Measurements from ENCODE around the gene CLIC3. TPM values are rescaled to one million over a fixed set of nuclear protein-coding genes. Genes with fewer than 3 reads are reported as not detected.

The CLIC3 gene
- total and polyA plus RNA-seq, 2 donors (not counting 1 experiment from before 2014, with no cell fraction given), result 1.1 to 1.9 TPM

GRCh38 chr9:136979769-136980587, 16.4 kb downstream of the CLIC3 start:
- TF ChIP-seq CTCF (IDR thresholded peaks at IDR 0.05), result no peak
- no peak for TF ChIP-seq EZH2 (IDR thresholded peaks at IDR 0.05; ENCODE audit: borderline replicate concordance, insufficient read depth, low read depth, low read length, poor library complexity, severe bottlenecking)
- Histone ChIP-seq H3K9ac (ENCODE audit: low read length) (no peak overlapping the region), H3K4me2 (replicated peaks; ENCODE audit: low read depth, low read length, poor library complexity, severe bottlenecking) (no peak overlapping the region), H3K4me3 (ENCODE audit: control extremely low read depth in 1 of 5, extremely low read depth in 1 of 5, insufficient read depth in 1 of 5, low read depth in 2 of 5, low read length in 4 of 5) (no peak overlapping the region), H3K4me1 (ENCODE audit: control insufficient read depth in 2 of 2, insufficient read depth in 2 of 2, low read length in 2 of 2) (peaks cover 6 to 11% of the 10 kb centered on the region in 2 donors), H4K20me1 (ENCODE audit: control insufficient read depth, insufficient read depth, low read length, poor library complexity, severe bottlenecking) (no peaks in the 10 kb centered on the region), H3K27ac (ENCODE audit: low read length in 2 of 2) (no peak overlapping the region), H3K27me3 (replicated peaks in 1 of 4; ENCODE audit: control extremely low read depth in 1 of 4, control insufficient read depth in 3 of 4, insufficient read depth in 4 of 4, low read length in 3 of 4) (peaks cover 0 to 76% (median 17%) of the 10 kb centered on the region in 4 experiments), H3K36me3 (replicated peaks in 1 of 2; ENCODE audit: control extremely low read depth in 1 of 2, control insufficient read depth in 1 of 2, extremely low read depth in 1 of 2, insufficient read depth in 2 of 2, low read length in 1 of 2) (no peaks in the 10 kb centered on the region), H3K79me2 (ENCODE audit: control insufficient read depth, insufficient read depth, low read length) (no peaks in the 10 kb centered on the region), H3K9me3 (ENCODE audit: control extremely low read depth in 1 of 3, control insufficient read depth in 2 of 3, insufficient read depth in 1 of 3, low read length in 2 of 3) (peaks cover 0 to 13% (median 0%) of the 10 kb centered on the region in 3 donors), H2AFZ (ENCODE audit: insufficient read depth, low read depth, low read length, poor library complexity, severe bottlenecking) (no peak overlapping the region)
- peaks cover 7% of the 10 kb centered on the region for H3K4me1 Mint-ChIP-seq
- WGBS (ENCODE audit: insufficient coverage), result 86% methylated on average over 25 of the region's 26 CpGs
- DNase-seq (no peak), ATAC-seq (ENCODE audit: low read depth) (no peak)
- H3K27ac Mint-ChIP-seq, result no peak overlapping the region
- H3K4me3 Mint-ChIP-seq, result no peak overlapping the region
- CTCF ChIA-PET, result no interaction called here
- H3K9me3 Mint-ChIP-seq (ENCODE audit: insufficient read depth), result no peaks in the 10 kb centered on the region
- intact Hi-C loops (cut with micrococcal nuclease), result no loop called here
- POLR2A ChIA-PET, result no interaction called here
- peaks cover 19% of the 10 kb centered on the region for H3K27me3 Mint-ChIP-seq

- DNase-seq (no peak), ATAC-seq (ENCODE audit: low read depth) (no peak)
- Histone ChIP-seq H3K27ac (ENCODE audit: low read length in 2 of 2) (no peak overlapping the region), H3K27me3 (replicated peaks in 1 of 4; ENCODE audit: control extremely low read depth in 1 of 4, control insufficient read depth in 3 of 4, insufficient read depth in 4 of 4, low read length in 3 of 4) (peaks cover 0 to 66% (median 10%) of the 10 kb centered on the region in 4 experiments), H3K4me2 (replicated peaks; ENCODE audit: low read depth, low read length, poor library complexity, severe bottlenecking) (no peak overlapping the region), H3K79me2 (ENCODE audit: control insufficient read depth, insufficient read depth, low read length) (no peaks in the 10 kb centered on the region), H3K4me1 (ENCODE audit: control insufficient read depth in 2 of 2, insufficient read depth in 2 of 2, low read length in 2 of 2) (peaks cover 3 to 5% of the 10 kb centered on the region in 2 donors), H3K9ac (ENCODE audit: low read length) (no peak overlapping the region), H2AFZ (ENCODE audit: insufficient read depth, low read depth, low read length, poor library complexity, severe bottlenecking) (no peak overlapping the region), H3K4me3 (ENCODE audit: control extremely low read depth in 1 of 5, extremely low read depth in 1 of 5, insufficient read depth in 1 of 5, low read depth in 2 of 5, low read length in 4 of 5) (no peak overlapping the region), H4K20me1 (ENCODE audit: control insufficient read depth, insufficient read depth, low read length, poor library complexity, severe bottlenecking) (no peaks in the 10 kb centered on the region), H3K9me3 (ENCODE audit: control extremely low read depth in 1 of 3, control insufficient read depth in 2 of 3, insufficient read depth in 1 of 3, low read length in 2 of 3) (peaks cover 0 to 13% (median 0%) of the 10 kb centered on the region in 3 donors), H3K36me3 (replicated peaks in 1 of 2; ENCODE audit: control extremely low read depth in 1 of 2, control insufficient read depth in 1 of 2, extremely low read depth in 1 of 2, insufficient read depth in 2 of 2, low read length in 1 of 2) (no peaks in the 10 kb centered on the region)
- Mint-ChIP-seq H3K4me1 (peaks cover 7% of the 10 kb centered on the region), H3K27me3 (peaks cover 17% of the 10 kb centered on the region), H3K9me3 (ENCODE audit: insufficient read depth) (no peaks in the 10 kb centered on the region), H3K27ac (no peak overlapping the region), H3K4me3 (no peak overlapping the region)
- WGBS (ENCODE audit: insufficient coverage), result 61% methylated on average over 41 of the region's 41 CpGs
- ChIA-PET CTCF (no interaction called here), POLR2A (interaction anchor here (0.6 to 1.1 kb wide), 2 partner anchors 13 to 486 kb away, joined by 3 to 4 read pairs; partner anchors contain the start of gene PAXX)
- TF ChIP-seq EZH2 (IDR thresholded peaks at IDR 0.05; ENCODE audit: borderline replicate concordance, insufficient read depth, low read depth, low read length, poor library complexity, severe bottlenecking) (no peak), CTCF (IDR thresholded peaks at IDR 0.05) (no peak)
- intact Hi-C loops (cut with micrococcal nuclease), result no loop called here
These were observed 17.4 kb downstream of the CLIC3 start for GRCh38 chr9:136978865-136979544.

Measured in B cell (primary cell).